Mucosa of descending colon (tissue), 3 donors: ENCODE results near the gene F3. TPM values are rescaled to one million over a fixed set of nuclear protein-coding genes. Genes with fewer than 3 reads are reported as not detected.

Experiments
- ATAC-seq: fragments of 200-7000 bp; cut with Tn5 transposase; one replicate; pipeline ENCODE4 v1.9.1; 2020; ENCODE audit warnings: mild to moderate bottlenecking, moderate library complexity
- DNase-seq, 3 donors: peaks; one replicate each; pipeline ENCODE4 v3.0.0-alpha.2; 2020
- H3K36me3 ChIP-seq: fragments of 200-600 bp; one replicate; pipeline ENCODE4 v1.8.0; 2021; ENCODE audit warnings: low read depth, mild to moderate bottlenecking
- H3K4me1 ChIP-seq: fragments of 200-600 bp; one replicate; pipeline ENCODE4 v1.8.0; 2021; ENCODE audit warnings: low read depth, mild to moderate bottlenecking
- H3K4me3 ChIP-seq: fragments of 200-600 bp; one replicate; pipeline ENCODE4 v1.8.0; 2021; ENCODE audit warnings: mild to moderate bottlenecking
- H3K9me3 ChIP-seq: fragments of 200-600 bp; one replicate; pipeline ENCODE4 v1.8.0; 2021; ENCODE audit warnings: mild to moderate bottlenecking
- intact Hi-C, 2 donors: fragments of 100-400 bp; cut with DNase I in 1 of 2; cut with micrococcal nuclease in 1 of 2; formaldehyde crosslinking; loops; one replicate each; pipeline versions ENCODE4 v1.11.0 to v1.11.1; 2022; cut with DNase I, micrococcal nuclease
- total RNA-seq, 3 donors: library from RNA; stranded (reverse); fragmentation: NEBNext Ultra II Directional in 2 of 3; extraction: Animal tissue kit (Norgen Biotek cat#: 25700) in 2 of 3; gene quantifications; one replicate each; pipeline versions ENCODE4 v1.2.1 to v1.2.4, GENCODE V29; 2021 to 2023
- TF ChIP-seq, protein P1 (sequence below): fragments of 200-600 bp; IDR thresholded peaks from one replicate; pipeline ENCODE4 v1.8.0; 2022; ENCODE audit warnings: antibody characterized with exemption, mild to moderate bottlenecking
- donor health status: DM: no; HTN: no; CAD: no; lungs with moderate emphysema.
- donor health status: DM: no; HTN: no; CAD: no.
- donor health status: DM: no; HTN: yes; CAD: no.

Gene F3
- total RNA-seq, 3 donors from 2014 or later = 24.4 to 44.3 (median 33.2) TPM

DNA sequence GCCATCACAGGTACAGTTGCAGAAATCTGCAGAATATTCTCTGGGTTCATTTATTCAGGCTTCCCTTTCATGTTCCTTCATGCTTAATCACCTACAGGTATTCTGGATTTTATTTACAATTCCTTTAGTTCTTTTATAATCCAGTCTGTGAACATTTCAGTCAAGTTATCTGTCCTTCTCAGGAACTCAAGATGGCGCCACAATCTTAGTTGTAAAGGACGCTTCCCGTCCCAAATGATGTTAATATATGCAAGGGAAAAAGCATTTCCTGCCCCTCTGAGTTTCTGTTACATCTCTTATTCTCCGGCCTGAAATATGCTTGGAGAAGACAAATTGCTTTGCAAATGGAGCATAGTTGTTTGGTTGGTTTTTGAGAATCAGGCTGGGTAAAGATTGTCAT is 19.3 kb downstream of the F3 start:
- peak in 1 of 3 donors; percentile 58 for DNase-seq
- ATAC-seq = peak; percentile 51
- intact Hi-C loops = loop anchor here in 1 of 2 donors (5.0 kb wide), 1 partner anchor 285 kb away; no protein-coding TSS in a partner anchor

DNA sequence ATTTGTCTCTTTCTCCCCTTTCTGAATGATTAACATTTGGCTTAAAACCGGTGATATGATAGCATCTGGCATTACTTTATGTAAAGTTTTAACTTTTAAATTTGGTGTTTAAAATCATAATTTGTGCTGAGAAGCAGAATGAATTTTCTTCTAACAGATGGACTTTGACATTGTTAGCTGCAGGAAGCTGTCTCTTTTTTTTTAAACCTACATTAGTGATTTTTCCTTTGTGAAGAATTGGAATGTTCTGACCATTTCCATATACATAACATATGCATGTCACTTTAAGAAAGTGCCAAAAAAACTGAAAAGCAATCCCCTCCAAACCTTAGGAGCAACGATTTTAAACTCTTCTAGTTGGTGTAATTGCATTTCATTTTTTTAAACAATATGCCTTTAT is 22.2 kb downstream of the F3 start:
- intact Hi-C loops = loop anchor here in 1 of 2 donors (10.0 kb wide), 1 partner anchor 525 kb away; no protein-coding TSS in a partner anchor
- Histone ChIP-seq H3K36me3 (no peaks in the 10 kb centered on the region), H3K9me3 (no peaks in the 10 kb centered on the region), H3K4me1 (no peaks in the 10 kb centered on the region), H3K4me3 (no peak overlapping the region)
- TF ChIP-seq, protein P1, sequence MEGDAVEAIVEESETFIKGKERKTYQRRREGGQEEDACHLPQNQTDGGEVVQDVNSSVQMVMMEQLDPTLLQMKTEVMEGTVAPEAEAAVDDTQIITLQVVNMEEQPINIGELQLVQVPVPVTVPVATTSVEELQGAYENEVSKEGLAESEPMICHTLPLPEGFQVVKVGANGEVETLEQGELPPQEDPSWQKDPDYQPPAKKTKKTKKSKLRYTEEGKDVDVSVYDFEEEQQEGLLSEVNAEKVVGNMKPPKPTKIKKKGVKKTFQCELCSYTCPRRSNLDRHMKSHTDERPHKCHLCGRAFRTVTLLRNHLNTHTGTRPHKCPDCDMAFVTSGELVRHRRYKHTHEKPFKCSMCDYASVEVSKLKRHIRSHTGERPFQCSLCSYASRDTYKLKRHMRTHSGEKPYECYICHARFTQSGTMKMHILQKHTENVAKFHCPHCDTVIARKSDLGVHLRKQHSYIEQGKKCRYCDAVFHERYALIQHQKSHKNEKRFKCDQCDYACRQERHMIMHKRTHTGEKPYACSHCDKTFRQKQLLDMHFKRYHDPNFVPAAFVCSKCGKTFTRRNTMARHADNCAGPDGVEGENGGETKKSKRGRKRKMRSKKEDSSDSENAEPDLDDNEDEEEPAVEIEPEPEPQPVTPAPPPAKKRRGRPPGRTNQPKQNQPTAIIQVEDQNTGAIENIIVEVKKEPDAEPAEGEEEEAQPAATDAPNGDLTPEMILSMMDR = no peak
- ATAC-seq (no peak), DNase-seq (no peak)

More for the DNA sequence above, 19.3 kb downstream of the F3 start:
- no peaks in the 10 kb centered on the region for H3K36me3 ChIP-seq
- no peaks in the 10 kb centered on the region for H3K9me3 ChIP-seq
- H3K4me3 ChIP-seq = no peak overlapping the region
- TF ChIP-seq, protein P1 = peak; percentile 16
- no peaks in the 10 kb centered on the region for H3K4me1 ChIP-seq

DNA sequence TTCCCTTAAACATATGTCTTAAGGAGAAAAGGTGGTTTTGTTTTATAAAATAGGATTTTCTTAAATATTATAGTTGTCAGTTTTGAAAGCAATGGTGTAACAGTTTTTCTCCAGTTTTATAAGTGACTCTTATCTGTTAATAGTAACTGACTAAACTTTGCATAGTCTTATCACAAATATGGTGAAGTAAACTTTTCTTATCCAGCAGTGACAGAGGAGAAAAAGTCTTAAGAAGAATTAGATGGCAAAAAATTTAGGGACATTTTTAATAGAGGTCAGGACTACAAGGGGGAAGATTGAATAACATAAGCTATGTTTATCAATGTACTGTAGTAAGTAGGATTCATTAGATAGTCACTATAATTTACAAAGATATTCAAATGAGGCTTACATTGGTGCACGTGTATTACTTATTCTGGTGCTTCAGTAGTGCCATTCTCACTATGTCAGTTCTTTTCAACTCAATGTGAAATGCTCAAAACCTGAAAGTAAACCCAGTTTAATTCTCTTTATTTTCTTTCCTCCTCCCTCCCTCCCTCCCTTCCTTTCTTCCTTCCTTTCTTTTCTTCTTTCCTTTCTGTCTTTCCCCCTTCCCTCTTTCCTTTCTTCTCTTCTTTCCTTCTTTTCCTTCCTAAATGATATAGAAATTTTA is 26.1 kb downstream of the F3 start:
- no peaks in the 10 kb centered on the region for H3K36me3 ChIP-seq
- H3K9me3 ChIP-seq = no peaks in the 10 kb centered on the region
- H3K4me3 ChIP-seq = no peak overlapping the region
- DNase-seq (no peak), ATAC-seq (no peak)
- TF ChIP-seq, protein P1 = no peak
- intact Hi-C loops = loop anchor here in 1 of 2 donors (10.0 kb wide), 1 partner anchor 529 kb away; no protein-coding TSS in a partner anchor
- H3K4me1 ChIP-seq = no peaks in the 10 kb centered on the region

DNA sequence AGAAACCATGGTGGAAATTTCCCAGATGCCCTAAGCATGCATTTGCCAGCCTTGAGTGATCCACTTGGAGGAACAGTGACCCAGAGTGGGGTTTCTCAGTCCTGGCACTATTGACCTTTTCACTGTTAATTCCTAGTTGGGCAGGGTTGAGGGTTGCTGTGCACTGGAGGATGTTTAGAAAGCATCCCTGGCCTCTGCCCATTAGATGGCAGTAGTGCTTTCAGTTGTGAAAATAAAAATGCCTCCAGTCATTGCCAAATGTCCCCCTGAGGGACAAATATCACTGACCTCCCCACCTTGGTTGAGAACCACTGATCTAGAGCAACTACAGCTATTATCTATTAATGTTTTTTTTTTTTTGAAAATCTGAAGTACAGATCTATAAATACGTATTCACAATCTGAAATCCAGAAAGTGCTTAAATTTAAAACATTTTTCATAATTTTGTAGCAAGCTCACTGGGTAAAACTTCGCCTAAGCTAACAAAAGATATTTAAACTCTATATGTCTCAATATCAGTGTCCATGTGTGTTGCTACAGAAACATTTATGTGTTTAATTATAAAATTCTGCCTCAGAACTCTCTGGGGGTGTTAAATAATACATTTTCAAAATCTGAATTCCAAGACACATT is 27.3 kb downstream of the F3 start:
- no peaks in the 10 kb centered on the region for H3K9me3 ChIP-seq
- no peaks in the 10 kb centered on the region for H3K36me3 ChIP-seq
- ATAC-seq (peak; percentile 71), DNase-seq (peak in 1 of 3 donors; percentile 54)
- no peak overlapping the region for H3K4me3 ChIP-seq
- intact Hi-C loops = loop anchor here in 1 of 2 donors (10.0 kb wide), 1 partner anchor 531 kb away; no protein-coding TSS in a partner anchor
- H3K4me1 ChIP-seq = no peaks in the 10 kb centered on the region
- TF ChIP-seq, protein P1 = no peak

DNA sequence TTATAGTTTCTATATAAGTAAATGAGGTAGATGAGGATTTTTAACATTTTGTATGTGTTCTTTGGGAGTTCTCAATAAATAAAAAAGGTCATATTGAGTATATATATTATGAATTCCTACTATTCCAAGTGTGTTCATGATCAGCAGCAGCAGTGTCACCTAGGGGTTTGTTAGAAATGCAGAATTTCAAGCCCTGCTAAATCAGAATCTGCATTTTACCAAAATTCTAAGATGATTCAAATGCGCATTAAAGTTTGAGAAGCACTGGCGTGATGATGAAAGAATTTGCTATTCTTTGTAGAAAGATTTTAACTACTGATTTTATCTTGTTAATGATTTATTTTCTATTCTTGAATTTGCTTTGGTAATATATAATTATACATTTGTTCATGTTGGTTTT is 28.7 kb downstream of the F3 start:
- Histone ChIP-seq H3K4me3 (no peak overlapping the region), H3K36me3 (no peaks in the 10 kb centered on the region), H3K4me1 (no peaks in the 10 kb centered on the region), H3K9me3 (no peaks in the 10 kb centered on the region)
- ATAC-seq = no peak
- DNase-seq = no peak
- TF ChIP-seq, protein P1 = no peak
- intact Hi-C loops = loop anchor here in 1 of 2 donors (10.0 kb wide), 1 partner anchor 532 kb away; no protein-coding TSS in a partner anchor
